Epithelial cell of esophagus (primary cell): ENCODE data around the gene CYTIP.

Source experiments
- DNase-seq: peaks from one replicate; pipeline ENCODE4 v3.0.0; 2010; ENCODE audit warnings: low read depth
- H3K4me3 ChIP-seq: 2 replicates; pipeline ENCODE4 v1.5.1; 2011; ENCODE audit warnings: mild to moderate bottlenecking, low read length, control low read depth
- CTCF ChIP-seq: IDR thresholded peaks from 2 replicates; pipeline ENCODE4 v1.5.1; 2011; ENCODE audit warnings: low read depth, mild to moderate bottlenecking, low read length, control low read depth, inconsistent platforms; ENCODE audit not compliant: insufficient read depth; ENCODE audit errors: missing control alignments

Gene CYTIP

GRCh38 chr2:157471078-157471477, 27.2 kb upstream of the CYTIP start:
- TF ChIP-seq CTCF: no peak
- H3K4me3 ChIP-seq: no peak overlapping the region
- DNase-seq: no peak

- no peak for DNase-seq
- no peak for TF ChIP-seq CTCF
- H3K4me3 ChIP-seq: no peak overlapping the region
These were observed 26.4 kb upstream of the CYTIP start for GRCh38 chr2:157470321-157470720.

DNA sequence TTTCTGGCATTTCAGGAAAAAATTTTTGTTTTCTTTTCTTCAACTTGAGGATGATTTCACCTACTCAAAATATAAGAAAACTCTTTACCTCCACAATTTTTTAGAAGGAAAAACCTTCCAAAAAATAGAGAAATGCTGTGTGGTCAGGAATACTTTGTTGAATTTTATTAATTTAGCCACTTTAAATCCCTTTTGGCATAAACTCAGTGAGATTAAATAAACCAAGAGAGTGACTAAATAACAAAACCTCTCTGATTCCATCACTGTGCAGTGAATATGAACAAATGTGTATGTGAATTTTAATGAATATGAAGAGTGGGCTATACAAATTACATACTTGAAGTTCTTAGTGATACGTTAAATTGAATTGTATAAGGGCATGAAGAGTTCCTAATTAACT, 25.8 kb upstream of the CYTIP start:
- no peak for TF ChIP-seq CTCF
- H3K4me3 ChIP-seq: no peak overlapping the region
- DNase-seq: no peak

DNA sequence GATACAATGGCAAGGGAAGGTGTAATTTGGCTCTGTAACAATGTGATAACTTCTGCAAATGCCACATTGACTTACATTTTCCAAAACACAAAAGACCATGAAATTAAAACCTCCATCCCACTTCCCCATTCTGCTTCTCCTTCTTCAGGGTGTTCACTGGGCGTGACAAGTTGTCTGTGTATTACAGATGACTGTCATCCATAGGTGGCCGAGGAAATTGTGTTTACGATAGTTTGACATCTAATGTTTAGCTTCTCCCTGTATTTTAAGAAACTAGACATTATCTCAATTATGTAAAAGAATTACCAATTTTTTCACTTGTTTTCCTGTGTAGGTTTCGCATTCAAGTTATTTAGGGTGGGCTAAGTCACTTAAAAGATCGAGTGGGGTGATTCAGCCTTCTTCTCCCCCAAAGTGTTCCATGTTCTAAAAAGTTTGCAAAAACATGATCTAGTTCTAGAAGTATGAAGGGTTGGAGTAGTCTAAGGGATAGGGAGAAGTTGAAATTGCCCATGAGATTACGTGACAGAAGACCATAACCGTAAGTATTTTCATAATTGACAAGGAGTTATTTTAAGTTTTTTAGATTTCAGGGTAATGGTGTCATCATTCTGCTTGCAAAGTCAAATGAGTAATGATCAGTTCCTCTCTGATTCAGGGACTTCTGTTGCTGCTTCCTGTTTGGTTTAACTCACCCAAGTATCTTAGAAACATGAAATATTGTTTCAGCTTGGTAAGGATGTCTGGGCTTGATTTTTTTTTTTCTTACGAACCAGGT, 25.2 kb upstream of the CYTIP start:
- H3K4me3 ChIP-seq: no peak overlapping the region
- DNase-seq: peak; percentile 73
- TF ChIP-seq CTCF: no peak

GRCh38 chr2:157466764-157467163, 22.9 kb upstream of the CYTIP start:
- H3K4me3 ChIP-seq: no peak overlapping the region
- no peak for DNase-seq
- no peak for TF ChIP-seq CTCF

DNA sequence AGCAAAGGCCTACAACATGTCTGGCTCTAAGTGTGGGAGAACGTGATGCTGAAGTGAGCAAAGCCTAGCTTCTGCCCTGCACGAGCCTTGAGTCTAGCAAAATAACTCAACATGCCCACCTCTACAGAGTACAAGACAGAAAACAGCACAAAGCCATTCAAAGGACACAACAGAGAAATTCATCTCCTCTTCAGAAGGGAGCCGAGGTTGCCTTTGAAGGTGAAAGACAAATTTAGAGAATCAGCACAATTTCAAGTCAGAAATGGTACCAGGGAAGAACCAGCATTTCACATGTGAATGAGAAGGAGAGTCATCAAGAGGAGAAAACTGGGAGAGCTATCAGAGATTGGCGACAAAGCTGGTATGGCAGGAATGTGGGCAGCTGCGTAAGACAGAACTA, 21.7 kb upstream of the CYTIP start:
- no peak overlapping the region for H3K4me3 ChIP-seq
- no peak for TF ChIP-seq CTCF
- DNase-seq: no peak

GRCh38 chr2:157463002-157463401, 19.1 kb upstream of the CYTIP start:
- TF ChIP-seq CTCF: no peak
- no peak for DNase-seq
- H3K4me3 ChIP-seq: no peak overlapping the region
